Measurements from ENCODE around the gene NLRP8.
"Not testable (repeated sequence)": the region's sequence is repeated elsewhere in the genome, so short reads cannot be mapped to it uniquely, and the experiment has no call there.

NLRP8 gene

DNA sequence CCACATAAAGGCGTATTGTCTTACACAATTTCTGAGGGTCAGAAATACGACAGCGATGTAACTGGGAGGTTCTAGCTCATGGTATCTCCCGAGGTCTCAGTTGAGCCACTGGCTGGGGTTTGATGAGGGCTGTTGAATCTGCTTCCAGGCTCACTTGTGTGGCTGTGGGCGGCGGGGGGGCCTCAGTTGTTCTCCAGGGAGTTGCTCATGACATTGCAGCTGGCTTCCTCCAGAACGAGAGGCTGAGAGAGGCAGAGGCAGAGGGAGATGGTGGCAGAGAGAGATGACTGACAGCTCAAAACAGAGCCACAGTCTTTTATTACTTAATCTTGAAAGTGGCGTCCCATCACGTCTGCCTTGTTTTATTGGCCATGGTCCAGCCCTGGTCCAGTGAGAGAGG is 32.8 kb downstream of the NLRP8 start:
- DNase-seq = no peak

DNA sequence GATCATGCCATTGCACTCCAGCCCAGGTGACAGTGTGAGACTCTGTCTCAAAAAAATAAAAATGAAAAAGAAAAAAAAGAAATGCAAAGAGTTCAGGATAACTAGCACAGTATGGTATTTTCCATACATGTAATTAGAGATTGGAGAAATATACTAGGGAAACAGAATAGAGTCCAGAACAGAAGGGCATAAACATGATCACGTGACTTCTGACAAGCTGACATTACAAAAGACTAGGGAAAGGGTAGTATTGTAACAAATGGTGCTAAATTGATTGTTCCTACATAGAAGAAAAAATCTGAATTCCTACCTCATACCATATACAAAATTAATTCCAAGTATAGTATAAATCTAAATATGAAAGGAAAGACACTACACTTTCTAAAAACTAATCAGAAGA is 37.6 kb downstream of the NLRP8 start:
- DNase-seq = no peak

DNA sequence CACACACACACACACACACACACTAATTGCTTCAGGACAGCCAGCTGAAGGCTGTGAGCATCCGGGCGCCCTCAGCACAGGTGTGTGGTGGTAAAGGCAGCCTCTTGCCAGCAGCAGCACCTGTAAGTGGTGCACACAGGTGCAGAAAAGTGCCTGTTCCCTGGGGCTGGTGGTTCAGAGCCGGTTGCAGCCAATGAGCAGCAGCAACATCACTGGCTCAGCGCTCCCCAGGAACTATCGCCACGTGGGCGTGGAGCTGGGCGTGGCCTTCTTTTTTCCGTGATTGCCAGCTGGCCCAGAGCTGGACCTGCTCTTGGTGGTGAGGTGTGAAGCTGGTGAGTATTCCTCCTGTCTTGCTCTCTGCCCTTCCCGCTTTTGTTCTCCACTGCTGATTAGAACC is 38.9 kb downstream of the NLRP8 start, which contains the start of gene NLRP5:
NLRP5 (plus strand) TSS at position 289 of the 400 bp plus-strand sequence.
- DNase-seq = no peak

DNA sequence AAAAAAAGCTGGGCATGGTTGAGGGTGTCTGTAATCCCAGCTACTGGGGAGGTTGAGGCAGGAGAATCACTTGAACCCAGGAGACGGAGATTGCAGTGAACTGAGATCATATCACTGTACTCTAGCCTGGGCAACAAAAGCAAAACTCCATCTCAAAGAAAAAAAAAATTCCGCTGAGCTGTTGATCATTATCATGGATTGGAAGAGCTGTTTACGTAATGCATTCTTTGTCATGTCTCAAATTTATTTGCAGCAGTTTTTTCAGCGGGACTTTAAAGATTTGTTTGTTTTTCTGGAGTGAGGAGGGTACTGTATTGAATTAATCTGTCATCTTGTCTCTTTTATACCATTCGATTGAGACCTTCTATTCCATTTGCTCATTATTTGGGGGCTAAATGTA is 43.2 kb downstream of the NLRP8 start:
- no peak for DNase-seq

DNA sequence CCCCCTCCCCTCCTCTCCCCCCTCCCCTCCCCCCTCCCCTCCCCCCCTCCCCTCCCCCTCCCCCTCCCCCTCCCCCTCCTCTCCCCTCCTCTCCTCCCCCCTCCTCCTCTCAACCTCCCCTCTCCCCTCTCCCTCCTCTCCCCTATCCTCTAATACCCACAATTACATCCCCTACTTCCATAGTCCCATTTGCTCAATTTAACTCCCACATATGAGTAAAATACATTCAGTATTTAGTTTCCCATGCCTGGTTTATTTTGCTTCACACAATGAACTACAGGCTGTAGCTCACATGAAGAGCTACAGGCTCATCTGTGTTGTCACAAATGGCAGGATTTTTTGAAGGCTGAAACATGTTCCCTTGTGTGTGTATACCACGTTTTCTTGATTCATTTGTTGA is 45.9 kb downstream of the NLRP8 start:
- DNase-seq = no peak

DNA sequence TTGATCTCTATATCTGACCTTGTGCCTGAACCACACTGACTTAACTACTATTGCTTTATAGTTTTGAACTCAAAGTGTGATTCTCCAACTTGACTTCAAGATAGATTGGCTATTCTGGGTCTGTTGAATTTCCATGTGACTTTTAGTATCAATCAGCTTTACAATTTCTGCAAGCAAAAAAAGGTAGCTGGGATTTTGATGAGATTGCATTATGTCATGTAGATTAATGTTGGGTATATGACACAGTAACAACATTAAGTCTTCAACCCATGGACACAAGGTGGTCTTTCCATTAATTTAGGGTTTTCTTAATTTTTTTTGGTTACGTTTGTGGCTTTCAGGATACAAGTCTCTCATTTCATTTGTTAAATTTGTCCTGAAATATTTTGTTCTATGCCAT is 67.1 kb downstream of the NLRP8 start:
- no peak for DNase-seq

DNA sequence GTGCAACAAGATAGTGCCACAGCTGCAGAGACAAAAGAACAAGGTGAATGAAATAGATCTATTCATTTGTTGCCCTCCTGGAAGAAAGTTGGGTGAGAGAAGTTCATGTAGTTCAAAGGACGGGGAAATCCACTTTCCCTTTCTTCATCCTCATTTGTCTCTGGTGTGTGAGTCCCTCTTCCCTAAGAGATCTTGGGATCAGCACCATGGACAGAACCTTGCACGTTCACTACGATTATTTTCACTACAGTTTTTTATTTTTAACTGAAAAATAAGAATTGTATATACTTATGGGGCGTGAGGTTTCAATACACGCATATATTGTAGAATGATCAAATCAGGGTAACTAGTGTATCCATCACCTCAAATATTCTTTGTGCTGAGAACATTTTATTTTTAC is 68.1 kb downstream of the NLRP8 start:
- no peak for DNase-seq

DNA sequence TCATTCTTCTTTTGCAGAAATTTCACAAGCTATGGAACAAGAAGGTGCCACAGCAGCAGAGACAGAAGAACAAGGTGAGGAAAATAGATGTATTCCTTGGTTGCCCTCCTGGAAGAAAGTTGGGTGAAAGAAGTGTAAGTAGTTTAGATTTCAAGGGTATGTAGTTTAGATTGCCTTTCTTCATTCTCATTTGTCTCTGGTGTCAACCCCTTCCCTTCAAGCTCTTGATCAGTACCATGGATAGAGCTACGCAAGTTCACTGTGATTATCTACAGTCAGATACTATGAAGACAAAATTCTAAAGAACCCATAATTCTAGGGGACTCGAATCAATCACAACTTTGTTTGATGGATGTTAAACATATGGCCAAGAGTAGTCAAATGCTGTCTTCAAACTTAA is 71.7 kb downstream of the NLRP8 start:
- DNase-seq = not testable (repeated sequence)

DNA sequence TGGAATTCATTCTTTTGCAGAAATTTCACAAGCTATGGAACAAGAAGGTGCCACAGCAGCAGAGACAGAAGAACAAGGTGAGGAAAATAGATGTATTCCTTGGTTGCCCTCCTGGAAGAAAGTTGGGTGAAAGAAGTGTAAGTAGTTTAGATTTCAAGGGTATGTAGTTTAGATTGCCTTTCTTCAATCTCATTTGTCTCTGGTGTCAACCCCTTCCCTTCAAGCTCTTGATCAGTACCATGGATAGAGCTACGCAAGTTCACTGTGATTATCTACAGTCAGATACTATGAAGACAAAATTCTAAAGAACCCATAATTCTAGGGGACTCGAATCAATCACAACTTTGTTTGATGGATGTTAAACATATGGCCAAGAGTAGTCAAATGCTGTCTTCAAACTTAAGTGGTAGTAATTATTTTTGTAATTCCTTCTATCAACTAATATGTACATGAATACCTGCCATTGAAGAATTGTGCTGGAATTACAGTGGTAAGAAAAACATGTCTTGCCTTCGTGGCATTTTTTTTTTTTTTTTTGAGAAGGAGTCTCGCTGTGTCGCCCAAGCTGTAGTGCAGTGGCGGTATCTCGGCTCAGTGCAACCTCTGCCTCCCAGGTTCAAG is 72.8 kb downstream of the NLRP8 start:
- not testable (repeated sequence) for DNase-seq

DNA sequence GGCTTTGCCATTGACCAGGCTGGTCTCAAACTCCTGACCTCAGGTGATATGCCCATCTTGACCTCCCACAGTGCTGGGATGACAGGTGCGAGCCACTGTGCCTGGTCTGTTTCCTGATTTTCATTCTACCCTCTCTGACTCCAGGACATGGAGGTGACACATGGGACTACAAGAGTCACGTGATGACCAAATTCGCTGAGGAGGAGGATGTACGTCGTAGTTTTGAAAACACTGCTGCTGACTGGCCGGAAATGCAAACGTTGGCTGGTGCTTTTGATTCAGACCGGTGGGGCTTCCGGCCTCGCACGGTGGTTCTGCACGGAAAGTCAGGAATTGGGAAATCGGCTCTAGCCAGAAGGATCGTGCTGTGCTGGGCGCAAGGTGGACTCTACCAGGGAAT is 79.1 kb downstream of the NLRP8 start:
- DNase-seq = no peak

All from retina (tissue), 1 donor.